Measurements from ENCODE around the gene BCCIP.

BCCIP gene

DNA sequence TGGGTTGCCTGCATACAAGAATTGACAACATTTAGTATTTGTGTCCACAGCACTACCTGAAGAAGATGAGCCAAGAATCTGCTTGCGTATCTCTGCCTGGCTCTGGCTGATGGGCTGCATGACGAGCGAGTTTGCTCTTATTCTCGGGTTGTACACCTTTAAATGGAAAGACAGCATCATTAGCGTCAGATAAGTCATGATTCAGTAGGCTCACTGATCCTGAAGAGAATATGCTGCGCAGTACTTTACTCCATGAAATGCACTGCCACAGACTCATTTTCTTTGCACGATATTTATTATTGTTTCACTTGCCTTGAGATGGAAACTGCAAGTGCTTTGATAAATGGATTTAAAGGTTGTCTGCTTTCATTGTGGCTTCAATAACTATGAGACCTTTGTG is 29.1 kb downstream of the BCCIP start:
- no peak for DNase-seq (ENCODE audit: low read depth, low spot score)
- TF ChIP-seq, protein P1, sequence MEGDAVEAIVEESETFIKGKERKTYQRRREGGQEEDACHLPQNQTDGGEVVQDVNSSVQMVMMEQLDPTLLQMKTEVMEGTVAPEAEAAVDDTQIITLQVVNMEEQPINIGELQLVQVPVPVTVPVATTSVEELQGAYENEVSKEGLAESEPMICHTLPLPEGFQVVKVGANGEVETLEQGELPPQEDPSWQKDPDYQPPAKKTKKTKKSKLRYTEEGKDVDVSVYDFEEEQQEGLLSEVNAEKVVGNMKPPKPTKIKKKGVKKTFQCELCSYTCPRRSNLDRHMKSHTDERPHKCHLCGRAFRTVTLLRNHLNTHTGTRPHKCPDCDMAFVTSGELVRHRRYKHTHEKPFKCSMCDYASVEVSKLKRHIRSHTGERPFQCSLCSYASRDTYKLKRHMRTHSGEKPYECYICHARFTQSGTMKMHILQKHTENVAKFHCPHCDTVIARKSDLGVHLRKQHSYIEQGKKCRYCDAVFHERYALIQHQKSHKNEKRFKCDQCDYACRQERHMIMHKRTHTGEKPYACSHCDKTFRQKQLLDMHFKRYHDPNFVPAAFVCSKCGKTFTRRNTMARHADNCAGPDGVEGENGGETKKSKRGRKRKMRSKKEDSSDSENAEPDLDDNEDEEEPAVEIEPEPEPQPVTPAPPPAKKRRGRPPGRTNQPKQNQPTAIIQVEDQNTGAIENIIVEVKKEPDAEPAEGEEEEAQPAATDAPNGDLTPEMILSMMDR (IDR thresholded peaks at IDR 0.05; ENCODE audit: insufficient read depth, low read length, missing control alignments), result no peak
- ChIA-PET POLR2A (no interaction called here), CTCF (no interaction called here)
- H3K4me3 ChIP-seq (ENCODE audit: low read depth, low read length), result no peak overlapping the region

DNA sequence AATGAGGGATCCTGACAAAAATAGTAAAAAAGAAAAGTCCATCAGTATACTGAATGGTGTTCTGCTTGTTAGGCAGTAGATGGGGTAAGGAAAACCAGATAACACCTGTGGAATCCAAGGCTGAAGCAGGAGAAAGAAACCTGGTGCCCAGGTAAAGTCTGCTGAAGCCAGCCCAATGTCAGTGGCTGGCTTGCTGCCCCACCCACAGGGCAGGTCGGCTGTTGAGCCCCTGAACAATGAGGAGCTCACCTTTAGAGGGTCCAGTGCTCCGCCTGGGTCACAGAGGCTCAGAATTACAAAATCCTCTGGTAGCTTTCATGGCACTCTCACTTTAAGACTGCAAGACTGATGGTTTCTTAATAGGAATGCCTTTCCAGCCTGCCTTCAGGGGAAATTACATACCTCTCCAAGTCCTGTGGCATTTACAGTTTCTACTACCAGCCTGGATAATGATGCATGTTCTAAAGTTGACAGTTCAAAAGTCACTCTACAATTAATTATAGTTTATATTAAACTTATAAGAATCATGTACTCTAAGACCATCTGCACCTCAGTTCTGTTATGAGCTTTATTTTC is 33.9 kb downstream of the BCCIP start:
- ChIA-PET CTCF (interaction anchor here (1.0 to 3.3 kb wide), 3 partner anchors 11 to 22 kb away, joined by 3 to 18 read pairs (median 5); no protein-coding TSS in a partner anchor), POLR2A (no interaction called here)
- no peak for DNase-seq (ENCODE audit: low read depth, low spot score)
- TF ChIP-seq, protein P1 (IDR thresholded peaks at IDR 0.05; ENCODE audit: insufficient read depth, low read length, missing control alignments), result no peak
- H3K4me3 ChIP-seq (ENCODE audit: low read depth, low read length), result no peak overlapping the region

DNA sequence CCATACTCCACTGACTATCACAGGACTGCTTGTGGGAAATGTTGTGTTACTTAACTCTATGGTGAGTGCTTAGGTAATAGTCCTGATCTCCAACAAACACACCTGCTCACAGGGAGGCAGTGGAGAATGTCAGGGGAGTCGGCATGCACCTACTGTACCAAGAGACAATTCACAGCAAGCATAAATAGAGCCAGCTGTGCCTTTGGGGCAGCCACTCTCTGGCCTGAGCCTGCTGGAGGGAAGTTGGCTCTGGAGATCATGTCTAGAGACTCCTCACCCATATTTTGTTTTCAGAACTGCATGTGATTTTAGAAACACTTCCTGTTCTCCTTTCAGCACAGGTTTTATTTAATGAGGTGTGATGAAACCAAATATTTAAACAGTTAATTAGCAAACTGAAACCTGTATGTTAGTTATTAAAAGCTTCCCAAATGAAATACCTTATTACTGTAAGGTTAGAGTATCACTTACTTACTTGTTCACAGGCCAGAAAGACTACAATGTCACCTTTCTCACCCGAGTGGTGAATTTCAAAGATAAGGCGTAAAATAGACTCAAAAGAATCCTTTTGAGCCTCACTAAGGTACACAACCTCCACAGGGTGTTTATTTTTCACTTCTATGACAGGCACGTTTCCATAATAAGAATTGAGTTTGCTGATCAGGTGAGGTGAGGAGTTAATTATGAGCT is 35.9 kb downstream of the BCCIP start:
- no peak for DNase-seq (ENCODE audit: low read depth, low spot score)
- no peak overlapping the region for H3K4me3 ChIP-seq (ENCODE audit: low read depth, low read length)
- ChIA-PET CTCF (interaction anchor here (0.9 to 1.0 kb wide), 2 partner anchors 13 to 75 kb away, joined by 3 read pairs; no protein-coding TSS in a partner anchor), POLR2A (no interaction called here)
- TF ChIP-seq, protein P1 (IDR thresholded peaks at IDR 0.05; ENCODE audit: insufficient read depth, low read length, missing control alignments), result no peak

DNA sequence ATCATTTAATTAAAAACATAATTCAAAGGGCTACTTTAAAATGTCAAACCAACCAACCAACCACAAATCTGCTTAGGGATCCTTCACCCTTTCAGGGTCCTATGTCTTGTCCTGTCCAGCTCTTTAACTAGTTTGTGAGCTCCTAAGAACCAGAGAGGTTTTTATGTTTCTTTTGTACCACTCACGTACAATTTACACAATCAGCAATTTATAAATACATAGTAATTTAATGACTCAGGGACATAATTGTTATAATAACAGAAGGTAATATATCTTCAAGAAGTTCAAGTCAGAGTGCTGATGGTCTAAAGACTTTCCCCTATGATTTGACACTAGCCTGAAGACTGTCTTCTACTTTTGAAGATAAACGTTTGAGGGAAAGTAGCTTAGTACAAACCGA is 41.8 kb downstream of the BCCIP start:
- TF ChIP-seq, protein P1 (IDR thresholded peaks at IDR 0.05; ENCODE audit: insufficient read depth, low read length, missing control alignments), result no peak
- CTCF ChIA-PET, result interaction anchor here (1.3 to 2.8 kb wide), 3 partner anchors 10 to 639 kb away, joined by 3 to 10 read pairs (median 3); no protein-coding TSS in a partner anchor
- DNase-seq (ENCODE audit: low read depth, low spot score), result no peak
- POLR2A ChIA-PET, result no interaction called here
- H3K4me3 ChIP-seq (ENCODE audit: low read depth, low read length), result no peak overlapping the region

DNA sequence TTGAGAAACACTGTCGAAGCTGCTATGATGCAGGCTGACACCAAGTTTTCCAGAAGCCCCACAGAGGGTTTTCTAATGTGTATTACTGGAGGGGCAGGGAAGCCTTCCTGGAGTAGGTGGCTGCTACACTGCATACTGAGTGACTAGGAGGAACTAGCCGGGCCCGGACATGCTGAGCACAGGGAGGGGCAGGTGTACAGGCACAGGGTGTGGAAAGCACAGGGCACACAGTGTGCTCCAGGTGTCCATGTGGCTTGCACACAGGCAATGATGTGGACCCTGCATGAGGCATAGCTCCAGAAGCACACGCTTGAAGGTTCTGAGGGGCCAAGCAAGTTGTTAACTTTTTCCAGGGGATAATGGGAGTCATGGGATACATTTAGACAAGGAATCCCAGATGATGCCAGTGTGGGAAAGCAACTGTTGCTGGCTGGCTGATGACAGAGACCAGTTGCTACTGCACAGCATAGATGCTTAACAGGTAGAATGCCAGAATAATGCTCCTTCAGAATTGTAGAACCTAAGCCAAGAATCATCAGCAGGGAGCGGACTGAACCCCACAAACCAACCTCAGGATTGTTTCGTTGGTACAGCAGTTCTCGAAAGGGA is 43.2 kb downstream of the BCCIP start:
- TF ChIP-seq, protein P1 (IDR thresholded peaks at IDR 0.05; ENCODE audit: insufficient read depth, low read length, missing control alignments), result no peak
- H3K4me3 ChIP-seq (ENCODE audit: low read depth, low read length), result no peak overlapping the region
- POLR2A ChIA-PET, result no interaction called here
- CTCF ChIA-PET, result interaction anchor here (0.7 to 5.1 kb wide), 4 partner anchors 11 to 637 kb away, joined by 3 to 62 read pairs (median 6); partner anchors contain the start of genes DHX32 and EDRF1
- no peak for DNase-seq (ENCODE audit: low read depth, low spot score)

DNA sequence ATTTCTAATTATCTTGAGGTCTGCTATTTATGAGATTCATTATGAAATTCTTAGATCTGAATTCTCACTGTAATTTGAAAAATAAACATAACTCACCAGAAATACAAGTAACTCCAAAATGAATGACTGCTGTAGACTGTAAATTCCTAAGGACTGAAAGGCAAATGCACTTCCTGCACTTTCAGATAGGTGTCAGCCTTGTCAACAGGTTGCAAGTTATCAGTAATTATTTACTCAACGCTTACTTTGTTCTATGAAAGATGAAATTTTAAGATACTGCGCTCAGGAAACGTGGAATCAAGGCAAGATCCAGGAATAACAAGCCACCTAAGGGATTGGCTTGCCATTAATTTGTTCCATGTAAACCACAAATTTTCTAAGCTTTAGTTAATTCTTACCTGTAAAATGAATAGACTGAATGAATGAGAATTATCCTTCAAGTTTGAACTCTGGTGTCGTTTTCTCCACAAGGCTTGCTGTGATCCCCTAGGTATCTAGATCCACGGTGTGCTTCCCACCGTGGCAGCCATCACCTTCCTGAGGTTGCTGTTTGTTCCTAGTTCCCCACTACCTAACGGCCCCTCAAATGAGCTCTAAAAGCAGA is 45.1 kb downstream of the BCCIP start:
- TF ChIP-seq, protein P1 (IDR thresholded peaks at IDR 0.05; ENCODE audit: insufficient read depth, low read length, missing control alignments), result peak; percentile 69
- DNase-seq (ENCODE audit: low read depth, low spot score), result no peak
- H3K4me3 ChIP-seq (ENCODE audit: low read depth, low read length), result no peak overlapping the region
- CTCF ChIA-PET, result interaction anchor here (0.6 to 5.1 kb wide), 18 partner anchors 8 to 1382 kb away, joined by 3 to 62 read pairs (median 4); partner anchors contain the start of gene DHX32
- POLR2A ChIA-PET, result no interaction called here
